Stimulated activated CD4-positive, alpha-beta T cell treated with anti-CD3 and anti-CD28 coated beads, Interleukin-15, amount 100 ng/mL, for 1 hour (primary cell): ENCODE data around the gene TPX2.

Source experiments
- DNase-seq, 2 donors: peaks; one replicate each; pipeline ENCODE4 v3.0.0-alpha.2; 2020; ENCODE audit warnings: low read depth in 1 of 2, low spot score in 1 of 2

The TPX2 gene

DNA sequence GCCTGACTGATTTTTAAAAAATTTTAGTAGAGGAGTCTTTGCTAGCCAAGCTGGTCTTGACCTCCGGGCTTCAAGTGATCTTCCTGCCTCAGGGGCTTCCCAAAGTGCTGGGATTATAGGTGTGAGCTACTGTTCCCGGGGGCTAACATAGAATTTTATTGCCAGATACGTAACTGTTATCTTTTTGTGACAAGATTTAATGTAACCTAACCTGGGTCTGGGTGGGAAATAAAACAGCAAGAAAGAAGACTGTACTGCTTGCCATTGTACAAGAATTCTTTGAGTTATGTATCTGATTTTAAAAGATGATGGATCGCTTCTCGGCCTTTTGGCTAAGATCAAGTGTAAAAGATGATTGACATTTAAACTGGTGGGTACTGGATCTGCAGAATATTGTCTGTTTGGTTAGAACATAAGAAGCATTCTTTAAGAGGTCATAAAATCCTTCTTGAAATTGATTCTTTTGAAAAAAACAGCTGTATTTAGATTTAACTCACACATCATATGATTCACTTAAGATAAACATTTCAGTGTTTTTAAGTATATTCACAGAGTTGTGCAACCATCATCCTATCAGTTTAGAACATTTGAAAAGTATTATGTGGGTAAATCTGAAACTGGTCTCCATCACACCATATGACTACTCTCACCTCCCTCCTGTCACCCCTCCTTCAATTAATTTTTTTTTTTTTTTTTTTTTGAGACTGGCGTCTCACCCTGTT lies 21.6 kb downstream of the TPX2 start:
- DNase-seq, result no peak

DNA sequence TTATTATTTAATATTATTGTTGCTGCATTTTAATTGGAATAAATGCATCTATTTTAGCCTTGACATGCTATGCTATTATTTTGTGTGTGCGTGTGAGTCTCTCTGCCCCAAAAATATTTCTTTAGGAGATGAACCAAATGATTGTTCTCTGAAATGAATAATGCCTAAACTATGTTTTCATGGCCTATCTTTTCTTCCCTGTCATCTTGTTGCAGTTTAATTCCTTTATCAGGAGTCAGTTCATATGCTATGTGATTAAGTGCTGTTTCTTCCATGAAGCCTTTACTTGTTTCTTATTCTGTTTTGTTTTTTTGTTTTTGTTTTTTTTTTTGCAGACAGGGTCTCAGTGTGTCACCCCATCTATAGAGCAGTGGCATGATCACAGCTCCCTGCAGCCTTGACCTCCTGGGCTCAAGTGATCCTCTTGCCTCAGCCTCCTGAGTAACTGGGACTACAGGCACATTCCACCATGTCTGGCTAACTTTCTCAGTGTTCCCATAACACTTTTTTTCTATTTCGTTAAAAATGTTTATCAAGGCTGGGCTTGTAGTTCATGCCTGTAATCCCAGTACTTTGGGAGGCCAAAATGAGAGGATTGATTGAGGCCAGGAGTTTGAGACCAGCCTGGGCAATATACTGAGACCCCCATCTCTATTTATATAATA lies 25.7 kb downstream of the TPX2 start:
- DNase-seq, result no peak

DNA sequence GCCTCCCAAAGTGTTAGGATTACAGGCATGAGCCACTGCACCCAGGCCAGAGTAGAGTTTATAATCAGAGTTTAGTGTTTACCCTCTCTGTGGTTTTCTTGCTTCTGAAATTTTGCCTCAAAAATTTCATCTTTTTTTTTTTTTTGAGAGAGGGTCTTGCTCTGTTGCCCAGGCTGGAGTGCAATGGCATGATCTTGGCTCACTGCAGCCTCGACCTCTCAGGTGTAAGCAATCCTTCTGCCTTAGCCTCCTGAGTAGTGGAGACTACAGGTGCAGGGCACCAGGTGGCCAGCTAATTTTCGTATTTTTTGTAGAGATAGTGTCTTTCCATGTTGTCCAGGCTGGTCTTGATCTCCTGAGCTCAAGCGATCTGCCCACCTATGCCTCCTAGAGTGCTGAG lies 28.7 kb downstream of the TPX2 start:
- DNase-seq, result no peak

DNA sequence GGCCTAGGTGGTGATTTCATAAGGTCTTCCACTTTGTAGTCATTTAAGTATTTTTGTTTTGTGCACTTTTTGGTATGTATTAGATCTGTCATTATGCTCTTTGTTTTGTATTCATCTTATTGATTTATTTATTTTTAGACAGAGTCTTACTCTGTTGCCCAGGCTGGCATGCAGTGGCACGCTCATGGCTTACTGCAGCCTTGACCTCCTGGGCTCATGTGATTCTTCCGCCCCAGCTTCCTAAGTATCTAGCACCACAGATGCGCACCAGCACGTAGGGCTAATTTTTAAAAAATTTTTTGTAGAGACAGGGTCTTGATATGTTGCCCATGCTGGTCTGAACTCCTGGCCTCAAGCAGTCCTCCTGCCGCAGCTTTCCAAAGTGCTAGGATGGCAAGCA lies 30.6 kb downstream of the TPX2 start:
- no peak for DNase-seq

DNA sequence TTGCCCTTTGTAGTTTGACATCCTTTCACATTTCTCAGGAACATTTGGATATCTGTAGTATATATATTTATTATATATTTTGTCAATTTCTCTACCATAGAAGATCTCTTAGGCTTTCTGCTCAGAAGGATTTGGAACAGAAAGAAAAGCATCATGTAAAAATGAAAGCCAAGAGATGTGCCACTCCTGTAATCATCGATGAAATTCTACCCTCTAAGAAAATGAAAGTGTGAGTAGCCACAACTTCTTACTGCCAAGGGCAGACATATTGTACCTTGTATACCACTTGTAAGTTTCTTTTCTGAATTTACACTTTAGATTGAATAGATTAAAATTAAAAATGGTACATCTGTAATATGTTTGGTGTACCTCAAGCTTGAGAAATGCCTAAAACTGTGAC lies 31.2 kb downstream of the TPX2 start:
- no peak for DNase-seq

DNA sequence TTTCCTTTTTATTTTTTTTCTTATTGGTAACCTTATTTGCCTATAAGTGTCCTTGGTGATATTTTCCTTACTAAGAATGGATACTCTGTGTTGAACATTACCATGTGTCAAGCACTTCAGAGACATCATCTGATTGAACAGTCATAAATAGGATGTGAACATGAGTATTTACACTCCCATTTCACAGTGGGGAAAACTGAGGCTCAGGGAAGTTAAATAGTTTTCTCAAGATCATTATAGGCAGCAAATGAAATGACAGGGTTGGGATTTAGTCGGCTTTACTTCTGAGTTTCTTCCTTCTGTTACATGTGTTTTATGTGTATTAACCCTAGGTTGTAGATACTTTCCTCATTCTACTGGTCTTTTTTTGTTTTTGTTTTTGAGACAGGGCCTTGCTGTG lies 35.3 kb downstream of the TPX2 start:
- DNase-seq, result no peak

DNA sequence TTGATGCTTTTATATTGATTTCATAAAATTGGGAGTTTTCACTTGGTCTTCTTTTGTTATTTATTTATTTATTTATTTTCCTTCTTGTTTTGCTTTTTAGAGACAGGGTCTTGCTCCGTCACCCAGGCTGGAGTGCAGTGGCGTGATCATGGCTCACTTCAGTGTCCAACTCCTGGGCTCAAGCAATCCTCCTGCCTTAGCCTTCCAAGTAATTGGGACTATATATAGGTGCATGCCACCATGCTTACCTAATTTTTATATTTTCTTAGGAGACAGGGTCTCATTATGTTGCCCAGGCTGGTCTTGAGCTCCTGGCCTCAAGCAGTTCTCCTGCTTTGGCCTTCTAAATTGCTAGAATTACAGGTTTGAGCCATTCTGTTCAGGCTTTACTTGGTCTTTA lies 41.7 kb downstream of the TPX2 start:
- no peak for DNase-seq

DNA sequence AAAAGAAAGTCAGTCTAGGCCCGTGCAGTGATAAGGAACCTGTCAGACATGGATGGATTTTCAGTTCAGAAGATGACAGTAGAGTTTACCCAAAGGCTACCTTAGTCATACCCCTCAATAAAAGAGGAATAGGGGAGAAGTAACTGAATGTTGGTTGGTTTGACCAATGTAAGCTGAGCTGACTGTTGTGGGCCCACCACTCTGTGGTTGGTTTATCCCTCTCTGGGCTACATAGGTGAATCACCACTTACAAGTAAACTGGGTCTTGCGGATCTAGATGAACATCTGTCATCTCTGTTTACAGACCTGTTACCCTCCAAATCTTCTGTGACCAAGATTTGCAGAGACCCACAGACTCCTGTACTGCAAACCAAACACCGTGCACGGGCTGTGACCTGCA lies 42.9 kb downstream of the TPX2 start:
- DNase-seq, result no peak

DNA sequence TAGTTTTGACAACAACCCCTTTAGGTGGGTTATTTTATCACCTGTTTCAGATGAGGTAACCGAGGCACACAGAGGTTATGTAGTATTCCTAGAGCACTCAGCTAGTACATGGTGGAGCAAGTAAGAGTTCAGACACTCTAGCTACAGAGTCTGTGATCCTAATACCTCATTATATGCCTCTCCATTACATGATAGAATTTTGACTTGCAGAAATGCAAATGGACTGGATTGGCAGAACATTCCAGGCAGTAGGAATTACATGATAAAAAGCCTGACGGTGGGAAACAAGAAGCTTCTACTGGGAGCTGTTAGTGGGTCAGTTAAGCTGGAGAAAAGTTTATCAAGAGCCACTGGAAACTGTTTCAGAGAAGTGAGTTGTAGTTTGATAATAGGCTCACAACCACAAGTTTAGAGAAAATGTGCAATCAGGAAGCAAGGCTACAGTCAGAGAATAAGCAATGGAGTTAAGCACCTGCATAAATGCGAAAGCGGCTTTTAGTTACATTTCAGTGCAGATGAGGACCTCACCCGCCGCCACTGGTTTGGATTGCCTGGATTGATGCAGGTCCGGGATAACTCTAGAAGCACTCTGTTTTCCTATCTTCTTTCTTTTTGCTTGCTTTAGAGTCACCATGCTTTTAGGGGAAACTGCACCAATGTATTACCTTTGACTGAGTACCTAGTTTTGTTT lies 45.4 kb downstream of the TPX2 start:
- DNase-seq, result no peak

DNA sequence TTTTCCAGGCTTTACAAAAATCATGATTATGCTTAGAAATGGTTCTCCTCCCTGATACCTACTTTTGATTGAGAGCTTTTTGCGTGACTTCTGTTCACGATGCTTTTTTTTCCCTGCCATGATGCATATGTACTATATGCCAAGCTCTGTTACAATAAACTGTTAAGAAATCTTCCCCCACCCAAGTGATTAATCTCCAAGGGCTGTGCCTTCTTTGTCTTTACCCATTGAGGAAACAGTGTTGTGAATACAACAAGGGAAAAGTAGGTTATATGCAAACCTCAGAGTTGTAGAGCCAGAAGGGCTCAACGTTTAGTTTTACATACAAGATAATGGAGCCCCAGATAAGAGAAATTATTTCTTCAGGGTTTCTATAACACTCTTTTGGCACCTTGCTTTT lies 46.0 kb downstream of the TPX2 start:
- DNase-seq, result no peak

DNA sequence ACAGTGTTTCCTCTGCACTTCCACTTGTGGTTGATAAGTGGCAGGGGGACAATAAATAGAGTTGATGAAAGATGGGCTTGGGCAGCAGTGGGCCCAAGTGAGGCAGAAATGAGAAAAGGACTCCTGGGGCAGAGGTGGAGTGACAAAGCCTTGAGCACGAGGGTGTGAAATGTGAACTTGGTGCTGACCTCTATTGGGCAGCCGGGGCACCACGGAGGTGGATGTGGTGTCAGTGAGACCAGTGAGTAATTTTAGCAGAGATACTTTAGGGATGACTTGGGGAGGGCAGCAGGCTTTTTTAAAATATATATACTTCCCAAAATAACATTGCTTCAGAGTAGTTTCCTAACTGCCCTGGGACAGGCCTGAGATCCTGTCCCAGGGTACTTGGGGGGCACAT lies 49.5 kb downstream of the TPX2 start:
- no peak for DNase-seq

DNA sequence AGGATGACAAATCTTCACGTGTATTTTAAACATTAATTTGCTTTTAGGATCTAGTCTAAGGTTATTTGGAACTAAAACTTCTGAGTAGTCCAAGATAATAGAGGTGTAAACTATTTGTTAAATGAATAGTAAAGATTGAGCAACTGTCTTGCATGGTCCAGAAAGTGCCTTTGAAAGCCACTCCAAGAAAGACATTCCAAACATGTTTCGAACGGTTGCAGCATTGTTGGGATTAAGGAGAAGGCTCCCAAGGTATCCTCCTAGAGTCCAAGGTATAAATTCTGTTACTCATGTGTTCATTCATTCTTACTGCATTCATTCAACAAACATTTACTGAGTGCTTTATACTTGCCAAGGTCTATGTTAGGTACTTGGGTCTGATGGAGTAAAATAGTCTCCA lies 51.3 kb downstream of the TPX2 start:
- DNase-seq, result no peak

DNA sequence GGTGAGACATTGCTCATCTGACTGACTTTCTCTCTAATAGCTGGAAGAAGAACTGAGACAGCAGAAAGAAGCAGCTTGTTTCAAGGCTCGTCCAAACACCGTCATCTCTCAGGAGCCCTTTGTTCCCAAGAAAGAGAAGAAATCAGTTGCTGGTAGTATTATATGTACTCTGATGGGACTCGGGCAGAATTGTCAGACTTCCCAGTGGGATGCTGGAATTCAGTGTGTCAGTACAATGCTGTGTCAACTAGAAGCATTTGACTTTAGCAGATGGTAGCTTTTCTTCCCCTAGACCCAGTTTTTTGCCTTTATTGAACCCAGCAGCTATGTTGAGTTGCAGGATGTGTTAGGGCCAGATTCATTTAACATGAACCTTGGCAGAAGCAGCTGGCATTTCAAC lies 58.3 kb downstream of the TPX2 start:
- no peak for DNase-seq

DNA sequence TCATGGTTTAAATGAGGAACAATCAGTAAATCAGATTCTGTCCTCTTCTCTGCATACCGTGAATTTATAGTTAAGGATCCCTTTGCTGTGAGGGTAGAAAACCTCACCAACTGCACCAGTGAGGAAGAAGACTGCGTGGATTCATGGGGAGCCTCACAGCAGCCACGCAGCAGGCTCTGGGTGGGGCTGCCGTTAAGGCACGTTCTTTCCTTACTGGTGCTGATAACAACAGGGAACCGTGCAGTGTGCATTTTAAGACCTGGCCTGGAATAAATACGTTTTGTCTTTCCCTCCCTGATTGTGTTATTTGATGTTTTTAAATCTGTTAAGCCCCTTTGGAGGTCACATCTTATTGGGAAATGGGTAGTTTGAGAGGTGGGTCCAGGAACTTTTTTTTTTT lies 62.4 kb downstream of the TPX2 start:
- no peak for DNase-seq

DNA sequence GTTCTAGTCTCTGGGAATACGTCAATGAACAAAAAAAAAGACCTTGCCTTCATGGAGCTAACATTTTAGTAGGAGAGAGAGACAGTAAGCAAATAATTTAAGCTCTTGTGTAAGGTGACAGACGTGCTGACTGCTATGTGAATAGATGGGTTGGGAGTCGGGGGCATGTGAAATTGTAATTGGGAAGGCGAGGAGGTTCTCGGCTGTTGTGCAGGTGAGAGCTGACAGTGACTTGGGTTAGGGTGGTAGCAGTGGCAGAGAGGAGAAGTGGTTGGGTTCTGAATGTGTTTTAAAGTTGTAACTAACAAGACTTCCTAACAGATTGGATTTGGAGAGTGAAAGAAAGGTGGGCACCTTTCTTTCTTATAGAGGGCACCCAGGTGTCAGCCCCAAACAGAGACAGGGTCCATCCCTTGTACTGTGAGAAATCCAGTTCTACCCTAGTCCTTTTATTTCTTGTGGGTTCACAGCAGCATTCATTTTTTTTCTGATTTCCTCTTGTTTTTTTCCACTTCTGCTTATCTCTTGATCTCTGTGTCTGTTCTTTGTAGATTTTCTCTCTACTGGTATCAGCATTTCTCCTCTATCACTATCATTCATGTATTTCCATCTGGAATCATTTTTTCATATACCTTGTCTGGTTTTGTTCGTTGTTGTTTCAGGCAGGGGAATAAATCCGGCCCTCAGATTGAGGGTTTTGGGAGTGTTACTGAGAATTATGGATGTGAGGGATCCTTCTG lies 64.6 kb downstream of the TPX2 start:
- DNase-seq, result no peak

DNA sequence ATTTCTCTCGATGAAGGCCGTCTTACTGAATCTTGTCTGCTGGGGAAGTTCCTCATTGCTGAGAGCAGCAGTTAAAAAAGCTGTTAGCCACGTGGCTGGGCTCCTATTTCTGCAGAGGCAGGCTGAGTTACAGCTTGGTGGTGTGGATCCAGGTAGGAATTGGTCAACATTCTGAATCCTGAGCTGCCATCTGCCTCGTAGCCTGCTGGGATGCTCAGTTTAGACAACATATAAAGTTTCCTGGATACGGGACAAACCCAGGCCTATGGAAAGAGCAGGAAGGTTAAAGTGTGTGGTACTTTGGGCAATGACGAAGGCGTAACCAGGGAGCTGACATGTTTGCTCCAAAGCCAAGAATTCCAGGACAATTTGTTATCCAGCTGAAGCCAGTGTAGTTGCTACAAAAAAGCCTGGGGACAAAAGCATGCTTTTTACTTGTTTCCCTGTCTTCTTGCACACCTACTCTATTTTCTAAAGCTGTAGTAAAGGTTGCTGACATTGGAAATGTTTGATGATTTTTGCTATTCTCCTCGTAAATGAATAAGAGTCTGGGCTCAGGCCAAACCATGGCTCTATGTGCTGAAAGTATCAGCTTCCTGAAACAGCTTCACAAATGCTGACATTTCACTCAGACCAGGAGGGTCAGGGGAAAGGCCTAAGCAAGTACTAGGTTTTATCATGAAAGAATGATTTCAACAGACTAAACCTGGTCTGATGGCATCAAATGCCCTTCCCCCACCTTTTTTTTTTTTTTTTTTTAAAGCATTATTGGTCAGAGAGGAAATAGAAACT lies 67.7 kb downstream of the TPX2 start:
- DNase-seq, result no peak

DNA sequence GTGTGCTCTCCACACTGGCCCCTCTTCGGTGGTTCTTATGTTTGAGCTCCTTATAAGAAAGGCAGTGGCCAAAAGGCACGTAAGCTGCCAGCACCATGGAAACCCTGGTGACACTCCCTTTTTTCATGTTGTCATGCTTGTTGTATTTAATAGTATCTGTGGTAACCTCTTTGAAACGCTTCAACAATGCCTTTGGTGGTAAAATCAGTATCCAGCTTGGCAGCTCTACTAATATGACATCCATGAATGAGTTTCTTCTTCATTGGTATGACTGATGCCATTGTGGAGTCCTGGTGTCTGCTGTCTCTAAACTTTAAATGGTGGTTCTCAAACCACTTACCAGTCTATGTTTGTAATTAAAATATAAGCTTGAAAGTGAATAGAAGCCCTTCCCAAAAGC lies 69.4 kb downstream of the TPX2 start:
- no peak for DNase-seq

DNA sequence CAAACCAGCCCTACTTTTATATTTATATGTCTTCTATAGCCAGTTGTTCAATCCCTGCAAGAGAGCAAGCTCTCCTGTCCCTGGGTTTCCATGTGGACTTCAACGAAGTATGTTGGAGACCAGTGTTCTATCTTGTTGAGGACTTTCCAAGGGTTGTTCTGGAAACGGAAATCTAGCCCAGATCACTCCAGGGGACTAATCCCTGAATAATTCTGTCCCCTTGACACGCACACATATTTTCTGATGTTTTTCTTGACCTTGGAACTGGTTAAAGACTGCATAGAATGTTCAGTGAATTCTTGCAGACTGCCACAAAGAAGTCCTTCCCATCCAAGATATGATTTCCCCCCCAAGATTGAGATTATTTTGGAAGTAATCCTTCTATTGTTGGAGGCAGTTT lies 70.6 kb downstream of the TPX2 start:
- no peak for DNase-seq

DNA sequence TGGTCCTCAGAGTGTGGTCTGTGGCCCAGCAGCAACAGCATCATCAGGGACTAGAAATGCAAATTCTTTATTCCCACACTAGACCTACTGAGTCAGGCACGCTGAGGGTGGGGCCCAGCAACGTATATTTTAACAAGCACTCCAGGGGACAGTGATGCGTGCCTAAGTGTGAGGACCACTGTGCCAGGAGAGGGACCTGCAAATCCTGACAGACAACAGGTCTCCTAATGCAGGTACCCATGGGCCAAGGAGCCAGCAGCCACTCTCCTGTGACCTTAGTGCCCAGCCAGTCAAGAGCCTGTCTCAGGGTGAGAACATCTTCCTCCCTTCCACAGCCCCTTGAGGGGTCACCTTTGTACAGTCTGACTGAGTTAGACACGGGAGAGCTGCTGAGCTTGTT lies 72.1 kb downstream of the TPX2 start:
- no peak for DNase-seq

DNA sequence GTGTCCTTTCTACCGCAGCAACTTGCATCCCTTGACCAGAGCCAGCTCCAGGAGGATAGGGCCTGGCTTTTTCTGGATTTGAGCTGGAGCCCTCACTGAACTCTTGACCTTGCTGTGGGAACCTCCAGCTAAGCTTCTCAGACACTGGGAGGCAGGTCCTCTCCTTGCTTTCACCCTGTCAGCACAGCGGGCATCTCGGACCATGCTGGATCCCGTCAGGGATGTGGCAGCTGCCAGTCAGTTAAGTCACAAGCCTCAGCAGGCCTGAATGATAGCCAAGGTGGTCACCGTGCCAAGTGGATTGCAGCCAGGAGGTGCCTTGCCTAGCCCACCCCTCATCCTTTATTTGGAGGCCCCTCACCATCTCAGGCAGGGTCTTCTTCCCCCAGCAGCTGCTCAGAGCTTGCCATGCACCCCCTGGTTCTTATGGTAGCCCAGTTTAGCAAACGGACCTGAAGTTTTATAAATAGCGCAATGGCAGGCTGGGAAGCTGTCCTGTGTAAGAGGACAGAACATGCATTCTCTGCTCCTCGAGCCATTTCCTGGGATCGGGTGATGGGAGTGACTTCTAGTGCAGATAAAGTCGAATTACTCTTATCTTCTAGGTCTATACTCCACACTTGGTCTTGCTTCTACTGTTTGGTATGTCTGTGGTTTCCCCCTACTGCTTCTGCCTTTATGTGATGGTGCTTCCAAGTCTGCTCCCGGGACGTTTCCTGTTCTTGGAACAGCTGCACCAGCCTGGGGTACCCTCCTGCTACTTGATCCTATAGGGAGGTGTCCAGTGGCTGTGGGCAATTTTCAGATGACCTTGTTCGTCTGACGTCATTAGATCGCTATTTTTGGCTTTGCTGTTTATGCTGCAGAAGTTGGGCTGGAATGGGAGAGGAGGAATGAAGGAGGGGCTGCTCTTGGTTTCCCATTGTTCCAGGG lies 73.0 kb downstream of the TPX2 start:
- DNase-seq, result no peak
